ENCODE measurements around the gene LRRC41.
"Not testable (repeated sequence)": the region's sequence is repeated elsewhere in the genome, so short reads cannot be mapped to it uniquely, and the experiment has no call there.

- not testable (repeated sequence) for TF ChIP-seq CTCF, POLR2A (IDR thresholded peaks at IDR 0.05)
Observed at GRCh38 chr1:46246136-46246535, 57.3 kb downstream of the LRRC41 start.
